Measurements from ENCODE around the gene SMIM44. TPM values are rescaled to one million over a fixed set of nuclear protein-coding genes. Genes with fewer than 3 reads are reported as not detected.

Gene SMIM44
- total RNA-seq, 1 experiment from 2014 or later, result not detected

GRCh38 chr19:3457528-3458228, 25.6 kb downstream of the SMIM44 start:
- Histone ChIP-seq H3K4me1 (ENCODE audit: insufficient read depth, low read length) (no peaks in the 10 kb centered on the region; the same call in 1 of the 2 replicates), H2BK20ac (ENCODE audit: low read depth, low read length, poor library complexity, severe bottlenecking) (no peak overlapping the region), H3K79me1 (ENCODE audit: insufficient read depth, low read depth, low read length, poor library complexity, severe bottlenecking) (no peaks in the 10 kb centered on the region), H3K27me3 (ENCODE audit: insufficient read depth, low read length) (peaks cover 10% of the 10 kb centered on the region), H2BK5ac (ENCODE audit: insufficient read length, low read length) (no peak overlapping the region), H2BK120ac (ENCODE audit: low read depth, low read length, poor library complexity, severe bottlenecking) (no peak overlapping the region), H4K8ac (replicated peaks; ENCODE audit: insufficient read length, low read depth, low read length) (no peak overlapping the region), H2BK12ac (ENCODE audit: insufficient read length, low read depth, low read length) (no peak overlapping the region), H3K18ac (ENCODE audit: insufficient read length, low read depth, low read length) (no peak overlapping the region), H2BK15ac (ENCODE audit: low read depth, low read length) (no peak overlapping the region), H2AK5ac (ENCODE audit: insufficient read length, low read length) (no peak overlapping the region), H4K20me1 (ENCODE audit: control insufficient read depth, insufficient read depth, insufficient read length) (peaks cover 2% of the 10 kb centered on the region), H3K9ac (ENCODE audit: extremely low read depth, insufficient read length, low read length) (no peak overlapping the region), H3K4ac (ENCODE audit: low read depth, low read length) (no peak overlapping the region), H3K56ac (ENCODE audit: insufficient read length, low read depth, low read length) (no peak overlapping the region), H3K4me2 (ENCODE audit: insufficient read depth, insufficient read length, low read length) (no peak overlapping the region), H3K27ac (ENCODE audit: insufficient read length, low read depth, low read length) (no peak overlapping the region), H3K79me2 (ENCODE audit: insufficient read depth, low read length) (no peaks in the 10 kb centered on the region), H4K5ac (ENCODE audit: insufficient read length, low read depth, low read length) (no peak overlapping the region), H2AFZ (ENCODE audit: low read length) (no peak overlapping the region), H3K23me2 (ENCODE audit: insufficient read length, low read depth, low read length, poor library complexity, severe bottlenecking) (peaks cover 3% of the 10 kb centered on the region), H3K9me3 (ENCODE audit: control insufficient read depth, low read depth, low read length) (no peaks in the 10 kb centered on the region), H3K23ac (ENCODE audit: insufficient read length, low read depth, low read length) (no peak overlapping the region), H3T11ph (ENCODE audit: low read length) (no peak overlapping the region), H4K91ac (ENCODE audit: insufficient read length, low read depth, low read length) (no peak overlapping the region), H3K14ac (ENCODE audit: insufficient read depth, low read length) (no peak overlapping the region)
- DNase-seq, result no peak
- H3K36me3 Mint-ChIP-seq (ENCODE audit: insufficient read depth in 1 of 3, low read depth in 3 of 3), result no peaks in the 10 kb centered on the region
- no peak overlapping the region for H3K27ac Mint-ChIP-seq
- WGBS (ENCODE audit: extremely low coverage, insufficient read length, low lambda C conversion rate), result no CpG with 5 or more reads among the region's 22 CpGs
- H3K27me3 Mint-ChIP-seq (ENCODE audit: low read depth), result peaks cover 51% of the 10 kb centered on the region
- H3K9me3 Mint-ChIP-seq, result no peaks in the 10 kb centered on the region
- TF ChIP-seq CTCF (conservative IDR thresholded peaks at IDR 0.05), result no peak
- H3K4me3 Mint-ChIP-seq, result no peak overlapping the region
- peaks cover 12 to 24% of the 10 kb centered on the region in 2 experiments for H3K4me1 Mint-ChIP-seq
